ENCODE data around the gene AUTS2.

Gene AUTS2

GRCh38 chr7:70377957-70378356 is 779.7 kb downstream of the AUTS2 start:
- TF ChIP-seq BHLHE40 (IDR thresholded peaks at IDR 0.05; ENCODE audit: borderline replicate concordance): no peak
- TF ChIP-seq TARDBP (IDR thresholded peaks at IDR 0.05): no peak
- TF ChIP-seq FOXM1 (IDR thresholded peaks at IDR 0.05; ENCODE audit: borderline replicate concordance): no peak
- TF ChIP-seq ZNF384 (IDR thresholded peaks at IDR 0.05): no peak
- TF ChIP-seq SP1 (IDR thresholded peaks at IDR 0.05): no peak
- no peak for TF ChIP-seq NFRKB (IDR thresholded peaks at IDR 0.05)
- no peak for TF ChIP-seq SUZ12 (IDR thresholded peaks at IDR 0.05)
- TF ChIP-seq PKNOX1 (IDR thresholded peaks at IDR 0.05): no peak
- TF ChIP-seq ARNT (IDR thresholded peaks at IDR 0.05): no peak
- TF ChIP-seq FOXK2 (IDR thresholded peaks at IDR 0.05): no peak
- POLR2A ChIA-PET: no interaction called here
- no peak for DNase-seq (ENCODE audit: extremely low spot score)
- CTCF ChIA-PET: no interaction called here

- no peak for DNase-seq (ENCODE audit: extremely low spot score)
- POLR2A ChIA-PET: no interaction called here
- TF ChIP-seq ARNT (IDR thresholded peaks at IDR 0.05): no peak
- no peak for TF ChIP-seq L3MBTL2 (conservative IDR thresholded peaks at IDR 0.05)
- TF ChIP-seq SP1 (IDR thresholded peaks at IDR 0.05): no peak
- no peak for TF ChIP-seq BHLHE40 (IDR thresholded peaks at IDR 0.05; ENCODE audit: borderline replicate concordance)
- no peak for TF ChIP-seq LEF1 (IDR thresholded peaks at IDR 0.05; ENCODE audit: borderline replicate concordance)
- TF ChIP-seq NFRKB (IDR thresholded peaks at IDR 0.05): no peak
- TF ChIP-seq TARDBP (IDR thresholded peaks at IDR 0.05): no peak
- no peak for TF ChIP-seq CTBP1 (IDR thresholded peaks at IDR 0.05; ENCODE audit: borderline replicate concordance)
- no peak for TF ChIP-seq ZNF384 (IDR thresholded peaks at IDR 0.05)
- no peak for TF ChIP-seq HDGF (IDR thresholded peaks at IDR 0.05; ENCODE audit: borderline replicate concordance)
- no peak for TF ChIP-seq SUZ12 (IDR thresholded peaks at IDR 0.05)
- TF ChIP-seq ELF4 (IDR thresholded peaks at IDR 0.05): no peak
- CTCF ChIA-PET: no interaction called here
Observed at GRCh38 chr7:70379210-70379609, 780.9 kb downstream of the AUTS2 start.

GRCh38 chr7:70380421-70381015 is 782.2 kb downstream of the AUTS2 start:
- TF ChIP-seq SP1 (IDR thresholded peaks at IDR 0.05) (no peak), SUZ12 (IDR thresholded peaks at IDR 0.05) (no peak), LEF1 (IDR thresholded peaks at IDR 0.05; ENCODE audit: borderline replicate concordance) (no peak), TARDBP (IDR thresholded peaks at IDR 0.05) (no peak), NFRKB (IDR thresholded peaks at IDR 0.05) (no peak)
- CTCF ChIA-PET: no interaction called here
- DNase-seq (ENCODE audit: extremely low spot score): no peak
- POLR2A ChIA-PET: no interaction called here

- TF ChIP-seq ARNT (IDR thresholded peaks at IDR 0.05): no peak
- TF ChIP-seq L3MBTL2 (conservative IDR thresholded peaks at IDR 0.05): 0 out of 2 replicates have a peak, but pooled peaks have one; percentile 21
- DNase-seq (ENCODE audit: extremely low spot score): no peak
- ChIA-PET POLR2A (no interaction called here), CTCF (interaction anchor here (0.6 to 0.7 kb wide), 2 partner anchors 14 to 54 kb away, joined by 3 read pairs; no protein-coding TSS in a partner anchor)
Observed at GRCh38 chr7:70383066-70383782, 784.9 kb downstream of the AUTS2 start.

GRCh38 chr7:70384024-70384423 is 785.7 kb downstream of the AUTS2 start:
- POLR2A ChIA-PET: no interaction called here

GRCh38 chr7:70384891-70385290 is 786.6 kb downstream of the AUTS2 start:
- POLR2A ChIA-PET: no interaction called here
- CTCF ChIA-PET: no interaction called here
- DNase-seq (ENCODE audit: extremely low spot score): no peak
- TF ChIP-seq ZNF384 (IDR thresholded peaks at IDR 0.05): no peak
- no peak for TF ChIP-seq CTBP1 (IDR thresholded peaks at IDR 0.05; ENCODE audit: borderline replicate concordance)
- no peak for TF ChIP-seq NFRKB (IDR thresholded peaks at IDR 0.05)
- no peak for TF ChIP-seq HDGF (IDR thresholded peaks at IDR 0.05; ENCODE audit: borderline replicate concordance)
- TF ChIP-seq PKNOX1 (IDR thresholded peaks at IDR 0.05): no peak
- TF ChIP-seq L3MBTL2 (conservative IDR thresholded peaks at IDR 0.05): no peak
- TF ChIP-seq TARDBP (IDR thresholded peaks at IDR 0.05): no peak
- TF ChIP-seq FOXA1 (IDR thresholded peaks at IDR 0.05): no peak
- TF ChIP-seq ARNT (IDR thresholded peaks at IDR 0.05): no peak
- no peak for TF ChIP-seq LEF1 (IDR thresholded peaks at IDR 0.05; ENCODE audit: borderline replicate concordance)
- TF ChIP-seq SP1 (IDR thresholded peaks at IDR 0.05): no peak
- TF ChIP-seq SUZ12 (IDR thresholded peaks at IDR 0.05): no peak
- TF ChIP-seq FOXM1 (IDR thresholded peaks at IDR 0.05; ENCODE audit: borderline replicate concordance): no peak
- no peak for TF ChIP-seq ELF4 (IDR thresholded peaks at IDR 0.05)
- no peak for TF ChIP-seq FOXK2 (IDR thresholded peaks at IDR 0.05)

More at GRCh38 chr7:70384024-70384423, 785.7 kb downstream of the AUTS2 start:
- no peak for DNase-seq (ENCODE audit: extremely low spot score)
- CTCF ChIA-PET: no interaction called here
- TF ChIP-seq PKNOX1 (IDR thresholded peaks at IDR 0.05): no peak
- TF ChIP-seq SUZ12 (IDR thresholded peaks at IDR 0.05): no peak
- TF ChIP-seq ELF4 (IDR thresholded peaks at IDR 0.05): no peak
- no peak for TF ChIP-seq ARNT (IDR thresholded peaks at IDR 0.05)
- TF ChIP-seq ZNF384 (IDR thresholded peaks at IDR 0.05): no peak
- TF ChIP-seq SP1 (IDR thresholded peaks at IDR 0.05): no peak
- TF ChIP-seq L3MBTL2 (conservative IDR thresholded peaks at IDR 0.05): no peak; the same call in 1 of the 2 replicates
- TF ChIP-seq TARDBP (IDR thresholded peaks at IDR 0.05): no peak
- TF ChIP-seq BHLHE40 (IDR thresholded peaks at IDR 0.05; ENCODE audit: borderline replicate concordance): no peak
- no peak for TF ChIP-seq NFRKB (IDR thresholded peaks at IDR 0.05)
- TF ChIP-seq FOXA1 (IDR thresholded peaks at IDR 0.05): no peak
- no peak for TF ChIP-seq CTBP1 (IDR thresholded peaks at IDR 0.05; ENCODE audit: borderline replicate concordance)
- no peak for TF ChIP-seq LEF1 (IDR thresholded peaks at IDR 0.05; ENCODE audit: borderline replicate concordance)
- no peak for TF ChIP-seq HDGF (IDR thresholded peaks at IDR 0.05; ENCODE audit: borderline replicate concordance)
- no peak for TF ChIP-seq FOXM1 (IDR thresholded peaks at IDR 0.05; ENCODE audit: borderline replicate concordance)
- TF ChIP-seq FOXK2 (IDR thresholded peaks at IDR 0.05): no peak
